Bronchial epithelial cell (primary cell): Measurements from ENCODE around the gene MMD. TPM values are rescaled to one million over a fixed set of nuclear protein-coding genes. Genes with fewer than 3 reads are reported as not detected.

Experiments
- DNase-seq: peaks from one replicate; pipeline ENCODE4 v3.0.0-alpha.2; 2010; ENCODE audit warnings: low read depth
- FAIRE-seq: peaks from 2 replicates; lab custom pipeline; 2011; peaks lifted over from hg19 to GRCh38; lab: Jason Lieb, UNC
- H3K27me3 ChIP-seq: 2 replicates; pipeline ENCODE4 v1.5.1; 2011; ENCODE audit warnings: low read length; ENCODE audit not compliant: control insufficient read depth, insufficient read depth
- H3K36me3 ChIP-seq: 2 replicates; pipeline ENCODE4 v1.5.1; 2011; ENCODE audit warnings: low read length; ENCODE audit not compliant: control insufficient read depth, insufficient read depth
- H3K4me3 ChIP-seq: 2 replicates; pipeline ENCODE4 v1.5.1; 2011; ENCODE audit warnings: mild to moderate bottlenecking, low read depth, low read length, control low read depth
- total RNA-seq: library from RNA; depleted of rRNA; stranded (reverse); fragments of >200 nt; gene quantifications from 2 replicates; pipeline ENCODE4 v1.2.1, GENCODE V29; 2014
- TF ChIP-seq, protein P1 (sequence below): IDR thresholded peaks from 2 replicates; pipeline ENCODE4 v1.5.1; 2011; ENCODE audit warnings: mild to moderate bottlenecking, moderate library complexity, low read length, control low read depth, inconsistent platforms; ENCODE audit not compliant: insufficient read depth, severe bottlenecking

Gene MMD
- total RNA-seq, 1 donor from 2014 or later: 6.3 TPM

GRCh38 chr17:55458978-55459377 lies 37.3 kb upstream of the MMD start:
- Histone ChIP-seq H3K4me3 (no peak overlapping the region), H3K36me3 (no peaks in the 10 kb centered on the region), H3K27me3 (no peaks in the 10 kb centered on the region)
- no peak for FAIRE-seq
- TF ChIP-seq, protein P1, sequence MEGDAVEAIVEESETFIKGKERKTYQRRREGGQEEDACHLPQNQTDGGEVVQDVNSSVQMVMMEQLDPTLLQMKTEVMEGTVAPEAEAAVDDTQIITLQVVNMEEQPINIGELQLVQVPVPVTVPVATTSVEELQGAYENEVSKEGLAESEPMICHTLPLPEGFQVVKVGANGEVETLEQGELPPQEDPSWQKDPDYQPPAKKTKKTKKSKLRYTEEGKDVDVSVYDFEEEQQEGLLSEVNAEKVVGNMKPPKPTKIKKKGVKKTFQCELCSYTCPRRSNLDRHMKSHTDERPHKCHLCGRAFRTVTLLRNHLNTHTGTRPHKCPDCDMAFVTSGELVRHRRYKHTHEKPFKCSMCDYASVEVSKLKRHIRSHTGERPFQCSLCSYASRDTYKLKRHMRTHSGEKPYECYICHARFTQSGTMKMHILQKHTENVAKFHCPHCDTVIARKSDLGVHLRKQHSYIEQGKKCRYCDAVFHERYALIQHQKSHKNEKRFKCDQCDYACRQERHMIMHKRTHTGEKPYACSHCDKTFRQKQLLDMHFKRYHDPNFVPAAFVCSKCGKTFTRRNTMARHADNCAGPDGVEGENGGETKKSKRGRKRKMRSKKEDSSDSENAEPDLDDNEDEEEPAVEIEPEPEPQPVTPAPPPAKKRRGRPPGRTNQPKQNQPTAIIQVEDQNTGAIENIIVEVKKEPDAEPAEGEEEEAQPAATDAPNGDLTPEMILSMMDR: no peak
- peak; percentile 94 for DNase-seq

- Histone ChIP-seq H3K27me3 (no peaks in the 10 kb centered on the region), H3K36me3 (no peaks in the 10 kb centered on the region), H3K4me3 (no peak overlapping the region)
- FAIRE-seq: no peak
- TF ChIP-seq, protein P1: no peak
- DNase-seq: no peak
Measured at GRCh38 chr17:55458287-55458900, 36.8 kb upstream of the MMD start.

- FAIRE-seq: no peak
- Histone ChIP-seq H3K36me3 (no peaks in the 10 kb centered on the region), H3K27me3 (no peaks in the 10 kb centered on the region), H3K4me3 (no peak overlapping the region)
- DNase-seq: no peak
- TF ChIP-seq, protein P1: no peak
Measured at GRCh38 chr17:55456307-55457240, 34.9 kb upstream of the MMD start.

DNA sequence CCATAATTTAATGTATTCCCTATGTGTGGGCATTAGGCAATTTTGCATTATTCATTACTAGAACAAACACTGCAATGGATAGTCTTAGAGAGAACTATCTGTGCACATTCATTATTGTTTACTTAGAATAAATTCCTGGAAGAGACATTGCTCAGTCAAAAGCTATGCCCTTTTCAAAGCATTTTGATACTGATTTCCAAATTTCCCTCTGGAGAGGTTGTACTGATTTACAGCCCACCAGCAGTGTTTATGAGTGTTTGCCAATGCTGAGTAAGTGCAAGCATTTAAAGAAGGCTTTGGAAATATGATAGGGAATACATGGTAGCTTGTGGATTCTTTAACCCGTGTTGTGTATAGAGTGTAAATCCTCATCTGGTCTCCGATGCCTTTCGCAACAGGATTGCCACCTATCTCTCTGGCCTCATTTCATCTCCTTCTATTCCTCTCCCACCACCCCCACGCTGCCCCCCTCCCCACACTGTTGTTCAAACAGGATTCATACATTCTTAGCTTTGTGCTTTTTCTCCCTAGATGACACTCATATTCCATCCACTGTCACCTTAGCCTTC lies 33.4 kb upstream of the MMD start:
- H3K4me3 ChIP-seq: no peak overlapping the region
- TF ChIP-seq, protein P1: no peak
- DNase-seq (peak; percentile 90), FAIRE-seq (no peak)
- no peaks in the 10 kb centered on the region for H3K36me3 ChIP-seq
- H3K27me3 ChIP-seq: no peaks in the 10 kb centered on the region

DNA sequence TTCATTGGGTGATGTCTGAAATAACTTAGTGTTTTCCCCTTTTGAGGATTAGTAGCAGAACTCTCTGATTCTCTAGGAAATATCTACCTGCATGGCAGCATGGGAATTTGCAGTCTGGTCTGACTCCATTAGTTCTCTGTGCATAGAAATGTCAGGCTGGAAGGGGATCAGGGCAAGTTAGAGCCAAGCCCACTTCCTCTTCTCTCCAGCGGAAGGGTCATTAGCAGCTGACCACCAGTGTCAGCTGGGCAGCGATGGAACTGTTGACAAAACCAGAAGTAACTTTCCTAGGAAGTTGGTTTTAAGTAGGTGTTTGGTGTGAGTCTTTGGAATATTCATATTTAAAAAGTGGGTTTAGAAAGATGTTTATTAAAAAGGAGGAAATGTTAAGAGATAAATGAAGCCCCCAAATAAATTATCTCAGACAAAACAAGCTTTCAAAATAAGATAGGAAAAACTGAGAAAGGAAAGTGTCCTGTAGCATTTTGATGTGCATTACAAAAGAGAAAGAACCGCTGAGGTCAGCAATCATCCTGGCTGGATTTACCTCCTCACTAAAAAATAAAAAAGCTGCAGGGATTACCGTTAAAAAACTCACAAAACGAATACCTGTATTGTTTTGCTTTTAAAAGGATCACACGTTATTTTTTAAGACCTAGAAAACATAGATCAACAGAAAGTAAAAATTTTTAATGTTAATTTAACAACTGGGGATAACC lies 32.4 kb upstream of the MMD start:
- no peaks in the 10 kb centered on the region for H3K36me3 ChIP-seq
- TF ChIP-seq, protein P1: no peak
- no peak overlapping the region for H3K4me3 ChIP-seq
- no peaks in the 10 kb centered on the region for H3K27me3 ChIP-seq
- FAIRE-seq (no peak), DNase-seq (no peak)
